Endothelial cell (in vitro differentiated cells): ENCODE results near the gene RASGEF1C. TPM values are rescaled to one million over a fixed set of nuclear protein-coding genes. Genes with fewer than 3 reads are reported as not detected.

ENCODE experiments used
- DNase-seq: peaks from one replicate; pipeline ENCODE4 v3.0.0; 2021; ENCODE audit warnings: low spot score
- H3K27ac Mint-ChIP-seq: one replicate; pipeline ENCODE4 v1.8.0; 2021; ENCODE audit warnings: mixed read lengths, inconsistent platforms; ENCODE audit not compliant: unreplicated experiment
- H3K27me3 Mint-ChIP-seq: one replicate; pipeline ENCODE4 v1.8.0; 2021; ENCODE audit warnings: mild to moderate bottlenecking, moderate library complexity, mixed read lengths, inconsistent platforms; ENCODE audit not compliant: unreplicated experiment
- H3K36me3 Mint-ChIP-seq: one replicate; pipeline ENCODE4 v1.8.0; 2021; ENCODE audit warnings: mild to moderate bottlenecking, low read depth, mixed read lengths, inconsistent platforms; ENCODE audit not compliant: unreplicated experiment
- H3K4me1 Mint-ChIP-seq: one replicate; pipeline ENCODE4 v1.8.0; 2021; ENCODE audit warnings: mild to moderate bottlenecking, mixed read lengths, inconsistent platforms; ENCODE audit not compliant: unreplicated experiment
- H3K4me3 Mint-ChIP-seq: one replicate; pipeline ENCODE4 v1.8.0; 2021; ENCODE audit warnings: mild to moderate bottlenecking, mixed read lengths, inconsistent platforms; ENCODE audit not compliant: unreplicated experiment
- H3K9me3 Mint-ChIP-seq: one replicate; pipeline ENCODE4 v1.8.0; 2021; ENCODE audit warnings: mixed read lengths, inconsistent platforms; ENCODE audit not compliant: unreplicated experiment
- total RNA-seq: library from RNA; stranded (reverse); fragmentation: NEBNext Ultra II Directional; extraction: Animal tissue kit (Norgen Biotek cat#: 25700); gene quantifications from one replicate; pipeline ENCODE4 v1.2.1, GENCODE V29; 2021; ENCODE audit not compliant: unreplicated experiment
- TF ChIP-seq, protein P1 (sequence below): fragments of 200-600 bp; sonication (generic); IDR thresholded peaks from one replicate; pipeline ENCODE4 v1.5.0; 2021; ENCODE audit warnings: antibody characterized with exemption; ENCODE audit not compliant: unreplicated experiment

Gene RASGEF1C
- total RNA-seq, 1 donor from 2014 or later: 0.64 TPM

DNA sequence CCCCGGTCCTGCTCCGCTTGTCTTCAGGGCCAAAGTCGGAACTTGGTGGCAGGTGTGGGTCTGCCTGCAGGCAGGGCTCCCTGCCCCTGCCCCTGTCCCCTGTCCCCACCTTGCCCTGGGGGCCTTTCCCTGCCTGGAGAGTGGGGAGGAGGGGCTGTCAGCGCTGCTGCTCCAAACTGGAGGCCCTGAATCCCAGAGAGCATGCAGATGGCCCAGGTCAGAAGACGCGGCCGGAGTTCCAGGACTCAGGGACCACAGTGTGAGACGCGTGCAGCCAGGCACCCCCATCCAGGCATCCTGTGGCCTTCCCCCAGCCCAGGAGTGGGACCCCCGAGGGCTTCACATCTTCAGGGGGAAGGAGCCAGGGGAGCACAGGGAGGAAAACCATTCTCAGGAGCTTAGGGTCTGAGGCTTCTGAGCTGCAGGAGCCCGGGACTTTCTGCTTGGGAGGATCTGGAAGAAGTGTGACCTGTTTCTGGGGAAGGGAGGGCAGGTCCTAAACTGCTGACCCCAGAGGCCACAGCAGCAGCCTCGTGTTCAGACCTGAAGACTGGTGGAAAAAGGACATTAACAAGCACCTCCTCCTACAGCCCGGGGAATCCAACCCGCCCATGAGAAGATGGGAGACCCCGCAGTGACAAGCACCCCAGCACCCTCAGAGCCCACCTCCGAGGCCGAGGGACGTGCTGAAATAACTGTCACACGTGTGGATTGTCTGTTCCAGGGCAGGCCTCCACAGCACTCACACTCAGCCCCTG lies 38.0 kb downstream of the RASGEF1C start:
- TF ChIP-seq, protein P1, sequence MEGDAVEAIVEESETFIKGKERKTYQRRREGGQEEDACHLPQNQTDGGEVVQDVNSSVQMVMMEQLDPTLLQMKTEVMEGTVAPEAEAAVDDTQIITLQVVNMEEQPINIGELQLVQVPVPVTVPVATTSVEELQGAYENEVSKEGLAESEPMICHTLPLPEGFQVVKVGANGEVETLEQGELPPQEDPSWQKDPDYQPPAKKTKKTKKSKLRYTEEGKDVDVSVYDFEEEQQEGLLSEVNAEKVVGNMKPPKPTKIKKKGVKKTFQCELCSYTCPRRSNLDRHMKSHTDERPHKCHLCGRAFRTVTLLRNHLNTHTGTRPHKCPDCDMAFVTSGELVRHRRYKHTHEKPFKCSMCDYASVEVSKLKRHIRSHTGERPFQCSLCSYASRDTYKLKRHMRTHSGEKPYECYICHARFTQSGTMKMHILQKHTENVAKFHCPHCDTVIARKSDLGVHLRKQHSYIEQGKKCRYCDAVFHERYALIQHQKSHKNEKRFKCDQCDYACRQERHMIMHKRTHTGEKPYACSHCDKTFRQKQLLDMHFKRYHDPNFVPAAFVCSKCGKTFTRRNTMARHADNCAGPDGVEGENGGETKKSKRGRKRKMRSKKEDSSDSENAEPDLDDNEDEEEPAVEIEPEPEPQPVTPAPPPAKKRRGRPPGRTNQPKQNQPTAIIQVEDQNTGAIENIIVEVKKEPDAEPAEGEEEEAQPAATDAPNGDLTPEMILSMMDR: no peak
- Mint-ChIP-seq H3K9me3 (no peaks in the 10 kb centered on the region), H3K27ac (no peak overlapping the region), H3K36me3 (peaks cover 4% of the 10 kb centered on the region), H3K4me1 (peaks cover 3% of the 10 kb centered on the region), H3K27me3 (peaks cover 2% of the 10 kb centered on the region), H3K4me3 (no peak overlapping the region)
- DNase-seq: no peak

DNA sequence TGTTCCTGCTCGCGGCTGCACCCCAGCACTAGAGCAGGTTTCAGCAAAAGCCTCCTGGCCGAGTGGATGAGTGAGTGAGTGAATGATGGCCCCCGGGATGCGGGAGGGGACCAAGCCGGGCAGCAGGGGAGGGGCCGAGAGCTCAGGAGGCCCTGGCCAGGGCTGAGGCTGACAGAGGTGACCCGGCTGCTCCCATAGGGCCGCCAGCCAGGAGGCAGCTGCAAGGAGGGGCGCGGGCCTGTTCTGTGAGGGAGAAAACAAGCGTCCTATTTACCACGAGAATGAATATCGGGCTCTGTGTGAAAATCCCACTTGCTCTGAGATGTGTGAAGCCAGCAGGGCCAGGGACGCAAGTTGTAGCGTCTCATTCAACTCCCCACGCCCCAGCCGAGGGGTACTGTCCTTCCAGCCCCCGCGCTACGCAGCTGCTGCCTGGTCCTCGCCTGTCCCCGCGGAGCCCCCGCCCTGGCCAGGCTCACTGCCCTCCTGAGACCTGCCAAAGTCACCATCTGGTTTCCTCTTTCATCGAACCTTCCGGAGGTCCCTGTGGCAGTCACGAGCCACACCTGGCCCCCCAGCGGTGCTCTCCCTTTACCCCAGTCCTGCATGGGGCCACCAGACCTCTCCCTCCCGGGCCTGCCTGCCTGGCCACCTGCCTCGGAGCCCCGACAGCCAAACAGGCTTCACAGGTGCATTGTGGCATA lies 38.8 kb downstream of the RASGEF1C start:
- no peak for DNase-seq
- H3K4me3 Mint-ChIP-seq: no peak overlapping the region
- H3K27me3 Mint-ChIP-seq: no peaks in the 10 kb centered on the region
- no peaks in the 10 kb centered on the region for H3K9me3 Mint-ChIP-seq
- no peaks in the 10 kb centered on the region for H3K36me3 Mint-ChIP-seq
- H3K27ac Mint-ChIP-seq: no peak overlapping the region
- TF ChIP-seq, protein P1: no peak
- H3K4me1 Mint-ChIP-seq: peaks cover 3% of the 10 kb centered on the region

DNA sequence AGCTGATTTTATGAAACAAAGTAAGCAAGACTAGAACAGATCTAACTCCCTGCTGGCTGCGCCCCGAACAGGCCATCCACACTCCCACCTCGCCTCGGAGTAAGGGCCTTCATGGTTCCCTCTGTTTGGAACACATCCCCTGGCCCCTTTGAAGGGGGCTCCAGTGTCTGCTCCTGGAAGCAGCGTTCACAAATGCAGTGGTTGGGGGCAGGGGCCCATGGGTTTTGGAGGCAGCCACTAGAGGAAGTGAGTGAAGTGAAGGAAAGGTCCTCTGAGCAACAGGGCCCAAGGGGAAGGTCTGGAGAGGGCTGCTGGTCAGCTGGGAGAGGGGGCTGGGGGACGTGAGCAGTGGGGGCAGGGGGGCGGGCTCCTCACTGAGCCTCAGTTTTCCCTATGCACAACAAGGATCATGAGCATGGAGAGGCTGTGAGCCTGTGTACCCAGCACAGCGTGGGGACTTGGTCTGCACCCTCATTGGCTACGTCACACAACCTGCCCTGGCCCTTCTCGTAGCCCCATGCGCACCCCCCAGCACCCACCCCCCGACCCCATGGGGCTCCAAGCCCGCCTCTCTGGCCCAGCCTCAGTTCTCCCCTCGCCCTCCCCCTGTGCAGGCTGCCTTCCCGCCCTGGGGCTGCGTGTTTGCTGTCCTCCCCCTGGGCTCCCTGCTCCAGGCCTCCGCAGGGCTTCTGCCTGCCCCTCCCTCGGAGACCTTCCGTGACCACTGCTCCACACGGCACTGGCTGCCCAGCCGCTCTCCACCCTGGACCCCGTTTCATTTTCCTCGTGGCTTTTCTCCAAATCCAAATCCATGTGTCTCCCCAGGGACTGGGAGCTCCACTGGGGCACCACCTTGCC lies 39.5 kb downstream of the RASGEF1C start:
- Mint-ChIP-seq H3K9me3 (no peaks in the 10 kb centered on the region), H3K4me1 (peaks cover 3% of the 10 kb centered on the region), H3K27ac (no peak overlapping the region), H3K27me3 (no peaks in the 10 kb centered on the region), H3K36me3 (no peaks in the 10 kb centered on the region), H3K4me3 (no peak overlapping the region)
- no peak for DNase-seq
- TF ChIP-seq, protein P1: no peak

DNA sequence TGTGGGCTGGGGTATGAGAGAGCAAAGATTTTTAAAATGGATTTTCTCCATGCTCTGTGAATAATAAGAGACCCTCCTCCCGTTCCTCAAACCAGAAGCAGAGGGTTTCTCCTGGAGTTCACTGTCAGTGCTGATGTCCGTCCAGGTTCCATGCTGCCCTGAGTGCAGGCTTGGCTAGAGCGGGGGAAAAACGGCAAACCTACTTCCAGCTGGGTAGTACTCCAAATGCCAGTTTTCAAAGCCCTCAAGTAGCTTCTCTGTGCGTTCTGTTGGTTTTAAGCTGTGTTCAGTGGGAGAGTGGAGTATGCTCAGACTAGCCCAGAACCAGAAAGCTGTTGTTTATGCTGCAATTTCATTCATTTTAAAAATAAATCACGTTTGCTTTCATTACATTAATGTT lies 40.3 kb downstream of the RASGEF1C start:
- no peaks in the 10 kb centered on the region for H3K36me3 Mint-ChIP-seq
- DNase-seq: no peak
- TF ChIP-seq, protein P1: no peak
- no peak overlapping the region for H3K4me3 Mint-ChIP-seq
- H3K4me1 Mint-ChIP-seq: peaks cover 3% of the 10 kb centered on the region
- H3K9me3 Mint-ChIP-seq: no peaks in the 10 kb centered on the region
- no peaks in the 10 kb centered on the region for H3K27me3 Mint-ChIP-seq
- H3K27ac Mint-ChIP-seq: peak overlapping the region; percentile 48
